ENCODE measurements around the gene ITGA5. TPM values are rescaled to one million over a fixed set of nuclear protein-coding genes. Genes with fewer than 3 reads are reported as not detected.

The ITGA5 gene
- total RNA-seq, 2 donors from 2014 or later = 44.2 to 99.4 TPM

GRCh38 chr12:54432815-54433164 is 13.7 kb upstream of the ITGA5 start:
- no peaks in the 10 kb centered on the region for H3K27me3 ChIP-seq (replicated peaks; ENCODE audit: insufficient read depth)
- H3K4me1 ChIP-seq (replicated peaks) = no peaks in the 10 kb centered on the region
- H3K36me3 ChIP-seq = no peaks in the 10 kb centered on the region
- TF ChIP-seq CTCF (IDR thresholded peaks at IDR 0.05) = no peak
- TF ChIP-seq POLR2AphosphoS5 (IDR thresholded peaks at IDR 0.05) = no peak
- TF ChIP-seq POLR2A (IDR thresholded peaks at IDR 0.05) = no peak
- H3K4me3 ChIP-seq = no peak overlapping the region
- DNase-seq (ENCODE audit: low spot score) = no peak
- H3K27ac ChIP-seq = peak overlapping the region in 1 of 2 donors; percentile 30
- intact Hi-C loops (cut with DNase I) = no loop called here
- 80% methylated on average over 4 of the region's 4 CpGs for WGBS
- no peaks in the 10 kb centered on the region for H3K9me3 ChIP-seq

DNA sequence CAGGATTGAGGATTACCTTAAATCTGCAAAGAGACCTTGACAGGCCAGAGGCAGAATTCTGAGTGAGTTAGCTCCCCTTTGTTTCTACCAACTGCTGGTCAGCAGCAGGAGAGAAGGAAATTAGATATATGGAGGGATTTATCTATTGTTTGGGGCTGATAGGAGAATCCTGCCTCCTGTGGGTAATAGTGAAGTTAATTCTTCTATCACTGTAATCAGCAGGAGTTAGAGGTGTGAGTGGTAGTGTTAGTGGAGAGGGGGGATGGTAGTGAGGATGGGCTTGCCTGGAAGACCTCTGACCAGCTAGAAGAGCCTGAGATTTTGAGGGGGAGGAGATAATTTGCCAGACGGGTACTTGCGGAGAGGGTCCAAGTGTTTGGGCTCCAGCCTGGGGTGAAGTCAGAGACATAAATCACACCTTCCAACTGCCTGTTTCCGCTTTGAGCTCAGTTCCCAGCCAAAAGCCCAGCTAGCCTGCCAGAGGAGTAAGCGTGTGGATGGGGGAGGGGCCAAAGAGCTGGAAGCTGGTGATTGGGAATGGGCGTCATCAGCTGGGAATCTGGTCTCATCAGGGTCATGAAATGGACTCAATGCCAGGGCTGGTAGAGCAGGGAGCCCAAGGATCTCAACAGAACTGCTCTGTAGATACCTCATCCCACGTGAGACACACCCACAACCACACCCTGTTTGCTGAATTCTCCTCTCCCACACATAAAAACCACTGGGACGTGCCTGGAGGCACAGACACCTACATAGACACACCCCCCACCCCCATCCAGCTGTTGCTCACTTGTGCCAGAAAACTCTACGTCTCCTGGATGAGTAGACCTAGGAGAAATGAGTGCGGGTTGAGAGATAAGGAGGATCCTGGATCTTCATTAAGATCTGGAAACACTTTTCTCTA is 13.1 kb upstream of the ITGA5 start:
- DNase-seq (ENCODE audit: low spot score) = no peak
- 24% methylated on average over 9 of the region's 9 CpGs for WGBS
- H3K9me3 ChIP-seq = no peaks in the 10 kb centered on the region
- H3K4me3 ChIP-seq = no peak overlapping the region
- no peaks in the 10 kb centered on the region for H3K36me3 ChIP-seq
- H3K27ac ChIP-seq = peak overlapping the region in 1 of 2 donors; percentile 30
- TF ChIP-seq POLR2AphosphoS5 (IDR thresholded peaks at IDR 0.05) (peak; percentile 24), CTCF (IDR thresholded peaks at IDR 0.05) (no peak), POLR2A (IDR thresholded peaks at IDR 0.05) (no peak)
- intact Hi-C loops (cut with DNase I) = no loop called here
- H3K27me3 ChIP-seq (replicated peaks; ENCODE audit: insufficient read depth) = no peaks in the 10 kb centered on the region
- H3K4me1 ChIP-seq (replicated peaks) = no peaks in the 10 kb centered on the region

GRCh38 chr12:54430471-54431069 is 11.5 kb upstream of the ITGA5 start:
- intact Hi-C loops (cut with DNase I) = no loop called here
- H3K36me3 ChIP-seq = no peaks in the 10 kb centered on the region
- 92% methylated on average over 5 of the region's 5 CpGs for whole genome bisulfite sequencing
- H3K27ac ChIP-seq = peak overlapping the region in 1 of 2 donors; percentile 62
- H3K27me3 ChIP-seq (replicated peaks; ENCODE audit: insufficient read depth) = no peaks in the 10 kb centered on the region
- H3K9me3 ChIP-seq = no peaks in the 10 kb centered on the region
- TF ChIP-seq POLR2A (IDR thresholded peaks at IDR 0.05) (no peak), CTCF (IDR thresholded peaks at IDR 0.05) (no peak), POLR2AphosphoS5 (IDR thresholded peaks at IDR 0.05) (no peak)
- H3K4me3 ChIP-seq = no peak overlapping the region
- DNase-seq (ENCODE audit: low spot score) = no peak
- H3K4me1 ChIP-seq (replicated peaks) = no peaks in the 10 kb centered on the region

GRCh38 chr12:54429014-54429471 is 10.0 kb upstream of the ITGA5 start:
- 53% methylated on average over 3 of the region's 3 CpGs for WGBS
- Histone ChIP-seq H3K36me3 (no peaks in the 10 kb centered on the region), H3K27me3 (replicated peaks; ENCODE audit: insufficient read depth) (no peaks in the 10 kb centered on the region), H3K27ac (peak overlapping the region; percentile 43 to 62), H3K9me3 (no peaks in the 10 kb centered on the region), H3K4me3 (no peak overlapping the region), H3K4me1 (replicated peaks) (no peaks in the 10 kb centered on the region)
- intact Hi-C loops (cut with DNase I) = no loop called here
- no peak for TF ChIP-seq POLR2AphosphoS5 (IDR thresholded peaks at IDR 0.05)
- no peak for TF ChIP-seq POLR2A (IDR thresholded peaks at IDR 0.05)
- TF ChIP-seq CTCF (IDR thresholded peaks at IDR 0.05) = no peak
- no peak for DNase-seq (ENCODE audit: low spot score)

Measured in prostate gland (tissue), 2 donors.